Adipose tissue (tissue), 3 donors: ENCODE measurements around the gene RAB32. TPM values are rescaled to one million over a fixed set of nuclear protein-coding genes. Genes with fewer than 3 reads are reported as not detected.
"Not testable (repeated sequence)": the region's sequence is repeated elsewhere in the genome, so short reads cannot be mapped to it uniquely, and the experiment has no call there.

Experiments
- H3K27ac ChIP-seq: one replicate; pipeline ENCODE4 v1.5.1; 2013; ENCODE audit warnings: low read depth, low read length
- WGBS, 3 donors: extraction: QIAGEN DNeasy Blood & Tissue Kit; methylation state at CpG; one replicate each; pipeline ENCODE4 v1.1.7; 2013; 5-methylcytosine and 5-hydroxymethylcytosine counted together
- polyA plus RNA-seq, 3 donors: library from polyadenylated mRNA; stranded (reverse); fragments of 200-250 nt; gene quantifications; one replicate each; pipeline ENCODE4 v1.2.3, GENCODE V29; 2013
- donor health status: healthy with polysubstance abuse.
- donor health status: Bipolar disorder and iron deficiency.
- donor health status: healthy.

RAB32 gene
- polyA plus RNA-seq, 3 donors: 8.1 to 44.1 (median 23.1) TPM

DNA sequence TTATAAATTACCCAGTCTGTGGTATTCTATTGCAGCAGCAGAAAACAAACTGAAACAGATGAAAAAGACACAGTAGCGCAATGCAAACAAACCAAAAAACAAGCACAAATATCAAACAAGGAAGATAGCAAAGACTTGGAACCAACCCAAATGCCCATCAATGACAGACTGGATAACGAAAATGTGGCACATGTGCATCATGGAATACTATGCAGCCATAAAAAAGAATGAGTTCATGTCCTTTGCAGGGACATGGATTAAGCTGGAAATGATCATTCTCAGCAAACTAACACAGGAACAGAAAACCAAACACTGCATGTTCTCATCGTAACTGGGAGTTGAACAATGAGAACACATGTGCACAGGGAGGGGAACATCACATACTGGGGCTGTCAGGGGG, 25.0 kb downstream of the RAB32 start:
- H3K27ac ChIP-seq: not testable (repeated sequence)
- 80 to 88% (median 87%) methylated on average over 3 of the region's 3 CpGs for WGBS, 3 donors

DNA sequence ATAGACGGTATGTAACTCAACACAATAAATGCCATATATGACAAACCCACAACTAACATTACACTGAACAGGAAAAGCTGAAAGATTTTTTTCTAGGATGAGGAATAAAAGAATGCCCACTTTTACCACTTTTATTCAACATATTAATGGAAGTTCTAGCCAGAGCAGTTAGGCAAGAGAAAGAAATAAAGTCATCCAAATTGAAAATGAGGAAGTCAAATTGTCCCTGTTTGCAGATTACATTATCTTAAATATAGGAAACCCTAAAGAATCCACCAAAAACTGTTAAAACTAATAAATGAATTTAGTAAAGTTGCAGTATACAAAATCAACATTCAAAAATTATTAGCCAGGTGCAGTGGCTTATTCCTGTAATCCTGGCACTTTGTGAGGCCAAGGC, 30.6 kb downstream of the RAB32 start:
- H3K27ac ChIP-seq: no peak overlapping the region
- 90 to 100% (median 93%) methylated on average over 1 of the region's 1 CpG for WGBS, 3 donors

DNA sequence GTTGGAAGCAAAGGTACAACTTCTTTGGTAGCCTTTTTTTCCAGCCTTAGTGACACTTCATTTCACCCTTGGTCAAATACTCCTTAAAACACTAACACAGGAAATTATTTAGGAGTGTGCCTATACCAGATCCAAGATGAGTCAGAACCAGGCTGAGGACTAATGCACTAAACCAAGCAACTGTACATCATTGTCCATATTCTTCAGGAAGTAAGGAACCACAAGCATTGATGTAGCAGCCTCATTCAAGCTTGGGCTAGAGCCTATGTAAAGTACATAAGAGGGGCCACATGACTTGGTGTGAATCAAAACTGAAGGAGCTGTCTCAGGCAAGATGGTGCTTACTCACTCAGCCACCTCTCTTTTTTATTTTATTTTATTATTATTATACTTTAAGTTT, 34.4 kb downstream of the RAB32 start:
- no peak overlapping the region for H3K27ac ChIP-seq

DNA sequence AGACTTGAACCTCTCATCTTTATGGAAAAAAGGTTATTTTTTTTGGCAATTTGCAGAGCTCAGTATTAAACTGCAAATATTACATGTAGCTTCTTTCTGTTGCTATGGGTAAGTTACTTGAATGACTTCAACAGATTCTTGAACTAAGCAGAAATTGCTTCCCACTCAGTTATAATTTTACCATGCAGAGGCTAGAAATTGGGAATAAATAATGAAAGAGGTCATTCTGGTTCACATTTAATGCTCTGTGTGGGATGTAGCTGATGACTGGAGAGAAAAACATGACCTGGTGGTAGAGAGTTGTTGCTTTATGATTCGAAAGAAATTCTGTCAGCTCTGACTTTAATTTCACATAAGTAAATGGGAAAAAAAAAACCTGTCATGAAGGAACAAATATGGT, 38.3 kb downstream of the RAB32 start:
- WGBS, 3 donors: 53 to 79% (median 63%) methylated on average over 1 of the region's 1 CpG
- no peak overlapping the region for H3K27ac ChIP-seq

DNA sequence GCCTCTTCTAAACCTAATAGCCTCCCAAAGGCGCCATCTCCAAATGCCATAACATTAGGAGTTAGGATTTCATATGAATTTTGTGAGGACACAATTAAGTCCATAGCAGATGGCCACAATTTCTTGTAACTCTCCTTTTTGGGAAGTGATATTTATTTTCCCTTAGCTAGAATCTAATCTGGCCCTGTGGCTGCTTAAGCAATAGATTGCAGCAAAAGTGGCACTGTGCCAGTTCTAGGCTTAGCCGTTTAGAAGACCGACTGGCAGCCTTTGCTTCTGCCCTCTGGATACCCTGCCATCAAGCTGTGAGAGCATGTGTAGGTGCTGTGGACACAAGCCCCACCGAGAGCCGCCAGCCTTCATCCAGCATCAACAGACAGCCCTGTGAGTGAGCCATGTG, 39.2 kb downstream of the RAB32 start:
- H3K27ac ChIP-seq: no peak overlapping the region
- 56 to 78% (median 64%) methylated on average over 5 of the region's 5 CpGs for WGBS, 3 donors

DNA sequence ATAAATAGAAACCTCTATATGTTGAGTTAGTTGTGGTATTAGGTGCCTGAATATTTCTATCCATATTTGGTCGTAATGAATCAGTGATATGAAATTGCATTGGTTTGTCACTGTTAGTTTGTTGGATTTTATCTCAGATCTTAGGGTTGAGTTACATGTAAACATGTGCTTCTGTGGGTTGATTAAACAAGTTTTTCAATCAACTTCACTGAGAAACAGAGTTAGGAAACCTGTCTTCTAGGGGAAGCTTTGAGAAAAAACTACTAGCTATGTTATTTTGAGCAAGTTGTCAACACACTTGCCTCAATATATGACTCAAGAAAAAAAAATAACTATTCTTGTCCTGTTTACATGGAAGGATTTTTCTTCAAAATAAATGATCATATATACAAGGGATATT, 40.3 kb downstream of the RAB32 start:
- no peak overlapping the region for H3K27ac ChIP-seq
- WGBS, 3 donors: 61 to 74% (median 70%) methylated on average over 1 of the region's 1 CpG

DNA sequence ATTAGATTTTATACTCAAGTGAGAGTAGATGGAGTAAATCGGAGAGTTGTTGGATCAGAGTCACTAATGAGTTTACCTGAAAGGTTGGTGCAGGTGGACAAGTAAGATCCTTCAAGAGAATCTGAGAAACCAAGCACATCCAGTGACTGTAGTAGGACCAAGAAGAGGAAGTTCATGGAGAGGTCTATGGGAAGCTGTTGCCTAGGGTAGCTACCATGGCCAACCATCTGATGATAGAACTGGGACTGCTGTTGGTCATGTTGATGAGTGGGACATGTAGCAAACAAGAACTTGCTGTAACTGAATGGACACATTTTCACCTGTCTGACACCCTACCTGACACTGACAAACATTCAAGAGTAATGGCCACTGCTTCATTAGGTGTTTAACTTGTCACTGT, 43.8 kb downstream of the RAB32 start:
- 0% methylated on average over 1 of the region's 1 CpG for WGBS, 3 donors
- no peak overlapping the region for H3K27ac ChIP-seq

DNA sequence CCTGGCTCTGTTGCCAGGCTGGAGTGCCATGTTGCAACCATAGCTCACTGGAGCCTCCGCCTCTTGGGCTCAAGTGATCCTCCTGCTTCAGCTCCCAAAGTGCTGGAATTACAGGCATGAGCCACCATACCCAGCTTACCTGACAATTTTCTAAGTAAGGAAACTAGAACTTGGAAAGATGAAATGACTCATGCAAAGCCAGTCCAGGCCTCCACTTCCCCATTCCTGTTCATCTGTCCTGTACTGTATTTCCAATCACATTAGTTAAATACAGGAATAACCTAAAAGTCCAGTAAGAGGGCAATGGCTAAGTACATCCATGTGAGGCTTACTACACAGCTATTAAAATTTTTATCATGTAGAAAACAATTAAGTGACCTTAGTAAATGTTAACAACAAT, 46.9 kb downstream of the RAB32 start:
- no peak overlapping the region for H3K27ac ChIP-seq
- 86 to 94% (median 89%) methylated on average over 1 of the region's 1 CpG for WGBS, 3 donors

DNA sequence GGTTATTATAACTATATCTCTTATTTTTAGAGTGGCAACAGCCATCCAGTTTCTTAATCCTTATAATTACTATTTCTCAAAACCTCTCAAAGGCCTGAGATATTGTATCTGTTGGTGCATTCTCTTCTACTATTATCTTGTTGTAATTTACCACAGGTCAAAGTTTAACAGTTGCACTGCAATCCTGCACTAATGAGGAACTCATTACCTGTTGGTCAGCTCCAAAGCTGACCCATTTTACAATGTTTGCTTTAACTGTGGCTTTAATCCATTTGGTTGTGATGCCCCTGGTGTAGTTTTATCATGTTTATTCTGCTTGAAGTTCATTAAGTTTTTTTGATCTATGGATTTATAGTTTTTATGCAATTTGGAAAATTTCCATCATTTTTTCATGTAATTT, 48.8 kb downstream of the RAB32 start:
- no peak overlapping the region for H3K27ac ChIP-seq

DNA sequence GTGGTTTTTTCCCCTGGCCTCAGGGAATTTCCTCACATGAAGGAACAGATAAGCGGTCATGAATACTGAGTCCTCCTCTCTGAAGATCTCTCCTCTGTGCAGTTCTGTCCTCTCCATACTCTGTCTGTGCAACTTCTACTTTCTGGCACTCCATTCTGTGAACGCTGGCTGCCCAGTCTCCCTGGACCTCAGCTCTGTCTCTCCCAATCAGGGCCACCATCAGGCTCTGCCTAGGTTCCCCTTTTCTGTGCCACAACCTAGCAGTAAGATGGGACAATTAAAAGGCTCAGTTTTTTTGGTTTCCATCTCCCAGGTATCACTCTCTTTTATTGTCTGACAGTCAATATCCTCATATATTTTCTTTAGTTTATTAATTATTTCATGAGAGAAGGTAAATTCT, 50.4 kb downstream of the RAB32 start:
- 62 to 82% (median 78%) methylated on average over 2 of the region's 2 CpGs for WGBS, 3 donors
- no peak overlapping the region for H3K27ac ChIP-seq

DNA sequence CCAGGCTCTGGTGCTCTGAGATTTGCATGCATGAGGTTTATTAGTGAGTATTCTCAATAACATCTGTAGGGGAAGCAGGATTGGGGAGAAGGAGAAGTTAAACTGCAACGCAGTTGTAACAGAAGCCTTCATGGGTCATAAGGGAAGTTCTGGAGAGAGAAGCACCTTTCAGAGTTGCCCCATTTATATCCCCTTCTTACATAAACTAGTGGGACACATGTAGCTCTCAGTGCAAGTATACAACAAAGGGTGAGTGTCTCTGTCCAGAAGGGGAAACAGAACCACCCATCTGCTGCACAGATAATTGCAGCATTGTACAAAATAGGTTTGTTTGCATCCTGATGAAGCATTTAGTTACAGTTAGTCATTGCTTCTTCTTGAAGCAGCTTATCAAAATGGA, 50.9 kb downstream of the RAB32 start:
- 54 to 58% (median 56%) methylated on average over 1 of the region's 1 CpG for WGBS, 3 donors

DNA sequence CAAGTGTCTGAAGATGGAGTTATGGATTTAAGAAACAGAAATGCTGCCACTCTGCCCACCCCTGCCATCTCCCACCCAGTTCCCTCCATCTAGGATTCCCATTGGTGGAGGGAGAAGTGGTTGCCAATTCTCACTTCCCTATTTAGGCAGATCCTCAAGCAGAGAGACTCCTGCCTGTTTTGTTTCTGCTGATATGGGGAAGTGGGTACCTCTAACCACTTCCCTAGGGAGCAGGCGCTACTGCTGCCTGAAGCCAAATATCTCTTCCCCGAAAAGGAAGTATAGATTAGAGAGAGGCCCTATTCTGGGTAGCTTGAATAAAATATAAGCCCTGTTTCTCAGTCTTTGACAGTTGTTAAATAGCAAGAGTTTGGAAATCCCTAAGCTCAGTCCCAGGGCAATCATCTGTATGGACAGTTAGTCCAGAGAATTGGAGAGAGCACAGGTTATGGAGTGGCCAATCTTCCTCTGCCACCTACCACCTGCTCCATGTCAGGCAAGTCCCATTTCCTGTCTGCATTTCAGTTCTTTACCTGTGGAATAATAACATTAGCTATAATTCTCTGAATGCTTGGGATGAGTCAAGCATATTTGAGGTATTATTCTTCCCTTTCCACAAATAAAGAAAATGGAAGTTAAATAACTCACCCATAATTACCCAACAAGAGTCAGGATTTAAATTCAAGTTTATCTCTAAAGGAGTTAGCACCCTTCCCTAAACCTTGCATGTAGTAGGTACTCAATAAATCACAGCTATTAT, 52.5 kb downstream of the RAB32 start:
- 31 to 66% (median 42%) methylated on average over 2 of the region's 2 CpGs for WGBS, 3 donors
- no peak overlapping the region for H3K27ac ChIP-seq

More for the DNA sequence above, 50.9 kb downstream of the RAB32 start:
- H3K27ac ChIP-seq: no peak overlapping the region

DNA sequence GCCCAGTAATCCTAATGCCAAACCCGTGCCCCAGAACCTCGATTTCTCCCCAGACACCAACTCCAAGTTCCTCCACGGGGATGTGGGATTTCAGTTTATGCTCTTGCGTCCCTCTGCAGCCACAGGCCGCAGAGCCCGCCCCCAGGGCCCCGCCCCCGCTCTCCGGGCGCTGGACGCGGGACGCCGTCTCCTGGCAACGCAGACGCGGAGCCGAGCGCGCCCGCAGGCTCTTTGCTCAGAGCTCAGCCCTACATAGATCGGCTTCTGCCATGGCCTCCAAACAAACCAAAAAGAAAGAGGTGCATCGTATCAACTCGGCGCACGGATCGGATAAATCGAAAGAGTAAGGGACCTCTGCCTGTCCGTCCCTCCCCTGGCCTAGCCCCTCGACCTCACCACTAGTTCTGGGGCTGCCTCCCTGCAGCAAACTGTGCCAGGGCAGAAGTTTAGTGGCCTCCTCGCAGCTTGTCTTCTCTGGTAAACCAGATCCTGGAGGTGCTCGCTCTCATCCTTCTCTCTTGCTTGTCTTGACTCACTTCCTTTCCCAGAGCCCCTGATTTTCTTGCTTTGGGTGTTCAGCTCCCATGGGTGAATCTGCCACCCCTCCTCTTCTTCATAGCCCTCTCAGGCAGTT, 55.3 kb downstream of the RAB32 start, which contains the start of gene ADGB:
TSS of gene ADGB (plus strand) at position 201 of the 634 bp plus-strand sequence. CDS start at position 270, 69 bp downstream.
- 4 to 6% (median 4%) methylated on average over 25 to 32 of the region's 32 CpGs for WGBS, 3 donors

DNA sequence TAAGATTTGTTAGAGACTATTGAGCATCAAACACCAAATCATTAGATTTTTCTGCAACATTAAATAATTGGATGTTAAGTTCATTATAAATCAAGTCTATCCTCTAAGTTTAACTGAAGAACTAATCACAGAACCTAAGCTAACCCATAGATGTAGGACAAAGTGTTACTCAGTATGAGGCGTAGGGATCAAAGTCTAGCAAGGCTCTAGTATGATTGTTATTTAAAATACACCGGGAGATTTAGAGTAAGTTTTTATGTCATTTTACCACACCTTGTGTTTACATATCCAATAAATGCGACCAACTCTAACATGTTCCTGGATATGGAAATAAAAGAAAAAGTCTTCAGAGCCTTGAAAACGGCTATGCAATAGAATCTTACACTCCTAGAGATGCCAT, 57.7 kb downstream of the RAB32 start:
- 53 to 67% (median 62%) methylated on average over 4 of the region's 4 CpGs for WGBS, 3 donors

More for the DNA sequence above, 55.3 kb downstream of the RAB32 start, which contains the start of gene ADGB:
- no peak within 1 kb of the TSS for H3K27ac ChIP-seq

DNA sequence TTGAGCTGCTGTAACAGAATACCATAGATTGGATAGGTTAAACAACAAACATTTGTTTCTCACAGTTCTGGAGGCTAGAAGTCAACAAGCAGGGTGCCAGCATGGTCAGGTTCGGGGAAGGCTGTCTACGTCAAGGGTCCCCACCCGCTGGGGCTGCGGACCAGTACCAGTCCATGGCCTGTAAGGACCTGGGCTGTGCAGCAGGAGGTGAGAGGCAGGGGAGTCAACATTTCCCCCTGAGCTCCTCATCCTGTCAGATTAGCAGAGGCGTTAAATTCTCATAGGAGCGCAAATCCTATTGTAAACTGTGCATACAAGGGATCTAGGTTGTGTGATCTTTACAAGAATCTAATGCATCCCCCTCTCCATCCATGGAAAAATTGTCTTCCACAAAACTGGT, 58.9 kb downstream of the RAB32 start:
- 41 to 84% (median 74%) methylated on average over 6 of the region's 6 CpGs for WGBS, 3 donors
- no peak overlapping the region for H3K27ac ChIP-seq

More for the DNA sequence above, 57.7 kb downstream of the RAB32 start:
- no peak overlapping the region for H3K27ac ChIP-seq

Other genes starting within 250 kb of the RAB32 start
- not detected for gene ADGB, start 55.1 kb downstream of the RAB32 start, polyA plus RNA-seq